ENCODE data around the gene WHRN.

DNA sequence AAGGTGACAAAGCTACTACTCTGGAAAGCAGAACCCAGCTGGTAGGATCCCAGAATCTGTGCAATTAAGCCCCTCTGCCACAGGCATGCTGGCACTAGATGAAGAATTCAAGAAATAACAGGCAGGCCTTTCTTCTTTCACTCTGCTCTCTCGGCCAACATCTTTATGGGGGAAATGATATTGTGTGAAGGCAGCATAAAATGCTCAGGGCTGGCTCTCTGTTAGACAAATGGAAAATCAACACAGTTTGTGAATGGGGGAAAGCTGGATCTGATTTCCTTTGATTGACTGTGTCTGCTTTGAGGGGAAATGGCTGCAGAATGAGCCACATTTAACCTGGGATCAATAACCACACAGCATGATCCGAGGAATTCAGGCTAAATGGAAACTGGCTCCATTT lies 88.4 kb downstream of the WHRN start:
- TF ChIP-seq, protein P1, sequence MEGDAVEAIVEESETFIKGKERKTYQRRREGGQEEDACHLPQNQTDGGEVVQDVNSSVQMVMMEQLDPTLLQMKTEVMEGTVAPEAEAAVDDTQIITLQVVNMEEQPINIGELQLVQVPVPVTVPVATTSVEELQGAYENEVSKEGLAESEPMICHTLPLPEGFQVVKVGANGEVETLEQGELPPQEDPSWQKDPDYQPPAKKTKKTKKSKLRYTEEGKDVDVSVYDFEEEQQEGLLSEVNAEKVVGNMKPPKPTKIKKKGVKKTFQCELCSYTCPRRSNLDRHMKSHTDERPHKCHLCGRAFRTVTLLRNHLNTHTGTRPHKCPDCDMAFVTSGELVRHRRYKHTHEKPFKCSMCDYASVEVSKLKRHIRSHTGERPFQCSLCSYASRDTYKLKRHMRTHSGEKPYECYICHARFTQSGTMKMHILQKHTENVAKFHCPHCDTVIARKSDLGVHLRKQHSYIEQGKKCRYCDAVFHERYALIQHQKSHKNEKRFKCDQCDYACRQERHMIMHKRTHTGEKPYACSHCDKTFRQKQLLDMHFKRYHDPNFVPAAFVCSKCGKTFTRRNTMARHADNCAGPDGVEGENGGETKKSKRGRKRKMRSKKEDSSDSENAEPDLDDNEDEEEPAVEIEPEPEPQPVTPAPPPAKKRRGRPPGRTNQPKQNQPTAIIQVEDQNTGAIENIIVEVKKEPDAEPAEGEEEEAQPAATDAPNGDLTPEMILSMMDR (CRISPR knock-in tag; IDR thresholded peaks at IDR 0.05): no peak
- TF ChIP-seq EP300 (IDR thresholded peaks at IDR 0.05; ENCODE audit: low read depth in 2 of 2, low read length in 2 of 2) (no peak), EP300 (CRISPR knock-in tag; IDR thresholded peaks at IDR 0.05; ENCODE audit: borderline replicate concordance) (no peak), ARNT (IDR thresholded peaks at IDR 0.05) (no peak), ELF4 (CRISPR knock-in tag; IDR thresholded peaks at IDR 0.05; ENCODE audit: borderline replicate concordance) (no peak), AFF4 (CRISPR knock-in tag; IDR thresholded peaks at IDR 0.05) (no peak)

Measured in HepG2 (cell line).